HG03025 (cell line): Measurements from ENCODE around the gene LIN54.
"Not testable (repeated sequence)": the region's sequence is repeated elsewhere in the genome, so short reads cannot be mapped to it uniquely, and the experiment has no call there.

Experiments
- ATAC-seq: cut with Tn5 transposase; IDR thresholded peaks from one replicate; pipeline ENCODE4 v1.9.1; 2021; ENCODE audit warnings: mild to moderate bottlenecking, moderate library complexity; ENCODE audit not compliant: unreplicated experiment, low FRiP score

Gene LIN54

DNA sequence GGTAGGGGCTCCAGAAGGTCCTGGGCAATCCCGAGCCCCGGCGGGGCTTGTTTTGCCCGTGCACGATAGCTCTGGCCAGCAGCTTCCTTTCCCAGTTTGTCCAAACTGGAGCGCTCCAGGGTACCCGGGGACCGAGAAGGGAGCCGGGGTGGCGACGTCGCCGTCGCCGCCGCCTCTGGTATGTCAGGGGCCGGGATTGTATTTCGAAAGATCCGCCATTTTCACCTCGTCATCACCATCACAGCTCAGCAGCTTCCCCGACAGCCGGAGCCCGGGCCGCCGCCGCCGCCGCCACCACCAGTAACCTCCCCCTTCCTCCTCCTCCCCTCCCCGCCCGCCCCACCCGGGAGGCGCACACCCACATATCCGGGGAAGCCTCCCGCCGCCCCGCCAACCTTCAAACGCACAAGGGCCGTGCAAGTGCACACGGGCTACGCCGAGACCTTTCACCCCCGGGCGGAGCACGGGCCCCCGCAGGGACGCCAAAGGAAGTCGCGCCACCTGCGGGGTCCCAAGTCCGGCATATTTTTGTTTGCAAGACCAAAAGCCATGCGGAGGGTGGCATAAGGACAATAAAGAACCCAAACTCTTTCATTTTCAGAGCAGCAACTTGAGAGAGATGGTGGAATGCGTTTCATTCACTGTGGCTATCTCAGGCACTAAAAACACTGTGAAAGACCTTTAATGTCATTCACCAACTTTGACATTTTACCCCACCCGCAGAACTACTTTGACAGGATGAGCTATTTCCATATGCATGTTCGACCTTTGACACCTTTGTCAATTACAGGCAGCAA lies at the start of gene LIN54:
TSS of gene LIN54 (minus strand) at position 302 of the 797 bp plus-strand sequence. CDS start 25,979 bp downstream, outside the sequence.
- peak; percentile 37 for ATAC-seq

DNA sequence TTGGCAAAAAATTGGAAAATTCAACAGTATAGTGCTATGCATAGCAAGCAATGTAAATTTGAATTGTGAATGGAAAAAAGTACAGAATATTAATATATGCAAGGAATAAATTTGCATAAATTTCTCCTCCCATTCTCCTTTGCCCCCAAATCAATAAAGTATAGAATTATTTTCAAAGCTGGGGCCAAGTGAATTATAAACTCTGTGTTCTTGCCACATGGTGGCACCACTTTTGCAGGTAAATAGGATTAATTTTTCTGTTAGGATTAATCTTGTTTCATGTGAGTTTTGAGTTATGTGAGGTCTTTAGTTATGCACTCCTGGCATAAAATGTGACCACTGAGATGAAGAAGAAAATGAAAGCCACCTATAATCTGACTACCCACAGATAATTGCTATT lies 44.3 kb upstream of the LIN54 start:
- ATAC-seq, result no peak

- ATAC-seq, result not testable (repeated sequence)
Observed at GRCh38 chr4:83048781-83049180, 38.2 kb upstream of the LIN54 start.

DNA sequence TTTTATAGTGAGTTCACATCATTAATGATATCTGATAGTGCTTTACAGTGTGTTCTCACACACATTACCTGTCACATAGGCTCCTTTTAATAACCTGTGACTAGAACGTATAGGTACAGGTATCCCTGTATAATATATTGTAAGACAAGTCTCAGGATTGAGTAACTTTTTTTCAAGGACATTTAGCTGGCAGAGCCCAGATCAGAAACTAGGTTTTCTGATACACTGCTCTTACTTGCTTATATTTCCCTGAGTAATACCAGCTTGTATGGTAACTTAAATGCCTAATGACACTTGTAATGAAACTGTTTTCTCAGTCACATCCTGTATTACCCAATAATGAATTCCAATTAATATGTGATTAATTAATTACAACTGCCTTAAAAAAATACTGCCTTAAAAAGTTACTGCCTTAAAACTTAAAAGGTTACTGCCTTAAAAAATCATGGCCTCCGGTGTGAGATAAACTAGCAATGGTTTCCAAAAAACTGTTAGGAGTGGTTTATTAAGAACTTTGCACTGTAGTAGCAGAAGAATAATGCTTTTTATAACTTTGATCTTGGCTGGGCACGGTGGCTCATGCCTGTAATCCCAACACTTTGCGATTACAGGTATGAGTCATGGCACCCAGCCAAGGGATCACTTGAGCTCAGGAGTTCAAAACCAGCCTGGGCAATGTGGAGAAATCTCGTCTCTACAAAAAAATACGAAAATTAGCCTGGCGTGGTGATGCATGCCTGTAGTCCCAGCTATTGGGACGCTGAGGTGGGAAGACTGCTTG lies 36.3 kb upstream of the LIN54 start:
- ATAC-seq, result no peak

- no peak for ATAC-seq
Observed at GRCh38 chr4:83043801-83044407, 33.3 kb upstream of the LIN54 start.

GRCh38 chr4:83043157-83043556 lies 32.5 kb upstream of the LIN54 start:
- not testable (repeated sequence) for ATAC-seq

- no peak for ATAC-seq
Observed at GRCh38 chr4:83040269-83040668, 29.6 kb upstream of the LIN54 start.

DNA sequence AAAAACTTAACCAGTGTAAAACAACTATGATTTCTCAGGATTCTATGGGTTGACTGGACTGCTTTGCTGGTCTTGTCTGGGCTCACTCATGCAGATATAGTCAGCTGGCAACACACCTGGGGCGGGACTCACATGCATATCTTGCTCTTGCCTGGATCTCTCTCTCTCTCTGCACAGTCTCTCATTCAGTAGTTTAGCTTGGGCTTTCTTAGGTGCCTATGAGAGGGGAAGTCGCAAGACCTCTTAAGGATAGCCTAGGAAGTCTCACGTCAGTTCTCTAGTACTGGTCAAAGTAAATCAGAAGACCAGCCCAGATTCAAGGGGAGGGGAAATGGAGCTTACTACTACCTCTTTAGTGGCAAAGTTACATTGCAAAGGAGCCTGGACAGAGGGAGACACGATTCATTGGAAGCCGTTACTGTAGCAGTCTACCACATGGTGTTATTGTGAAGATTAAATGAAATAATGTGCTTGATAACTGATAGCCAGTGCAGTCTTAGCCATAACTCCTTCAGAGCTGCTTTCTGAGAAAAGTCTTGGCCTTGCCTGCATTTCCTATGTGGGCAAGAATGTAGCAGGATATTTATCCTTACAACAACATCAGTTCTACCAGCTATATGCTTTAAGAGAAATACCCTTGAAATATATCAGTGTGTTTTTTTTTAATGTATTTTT lies 26.5 kb upstream of the LIN54 start:
- no peak for ATAC-seq

DNA sequence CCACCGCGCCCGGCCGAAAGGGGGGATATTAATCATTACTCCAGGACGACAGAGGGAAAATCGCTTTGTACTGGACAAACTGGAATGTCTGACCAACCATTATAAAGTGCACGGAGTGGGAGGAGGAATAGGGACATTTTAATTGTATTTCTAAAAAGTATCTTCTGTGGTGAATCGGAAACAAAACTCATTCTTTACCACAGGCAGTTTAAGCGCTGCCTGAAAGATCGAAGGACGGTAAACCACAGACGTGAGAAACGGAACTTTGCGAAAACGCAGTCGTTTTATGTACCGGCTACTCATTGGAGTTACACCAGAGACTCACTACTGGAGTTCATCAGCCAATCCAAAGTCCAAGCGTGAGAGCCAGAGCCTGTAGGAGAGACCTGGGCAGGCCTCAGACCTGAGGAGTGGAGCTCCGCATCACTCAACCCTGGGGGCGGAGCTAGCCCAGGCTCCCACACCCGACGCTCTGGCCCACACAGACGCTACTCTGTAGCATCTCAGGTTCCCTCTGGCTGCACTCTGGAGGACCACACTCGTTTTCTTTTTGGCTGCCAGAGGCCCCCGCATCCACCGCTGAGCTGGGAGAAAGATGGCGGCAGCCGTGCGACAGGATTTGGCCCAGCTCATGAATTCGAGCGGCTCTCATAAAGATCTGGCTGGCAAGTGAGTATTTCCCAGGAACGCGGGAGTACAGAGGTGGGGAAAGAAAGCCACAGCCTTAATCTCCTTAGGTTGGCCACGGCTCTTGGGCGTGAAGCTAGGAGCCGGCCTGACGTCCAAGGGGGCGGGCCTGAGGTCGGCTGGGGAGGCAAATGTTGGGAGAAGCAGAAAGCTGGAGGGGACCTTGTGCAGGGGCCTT lies 24.2 kb upstream of the LIN54 start, which contains the start of gene COPS4:
TSS of gene COPS4 (plus strand) at position 554 of the 865 bp plus-strand sequence. CDS start at position 596, 42 bp downstream.
- peak; percentile 99 for ATAC-seq

- ATAC-seq, result no peak
Observed at GRCh38 chr4:83029688-83030087, 19.1 kb upstream of the LIN54 start.

- no peak for ATAC-seq
Observed at GRCh38 chr4:83028976-83029375, 18.4 kb upstream of the LIN54 start.

DNA sequence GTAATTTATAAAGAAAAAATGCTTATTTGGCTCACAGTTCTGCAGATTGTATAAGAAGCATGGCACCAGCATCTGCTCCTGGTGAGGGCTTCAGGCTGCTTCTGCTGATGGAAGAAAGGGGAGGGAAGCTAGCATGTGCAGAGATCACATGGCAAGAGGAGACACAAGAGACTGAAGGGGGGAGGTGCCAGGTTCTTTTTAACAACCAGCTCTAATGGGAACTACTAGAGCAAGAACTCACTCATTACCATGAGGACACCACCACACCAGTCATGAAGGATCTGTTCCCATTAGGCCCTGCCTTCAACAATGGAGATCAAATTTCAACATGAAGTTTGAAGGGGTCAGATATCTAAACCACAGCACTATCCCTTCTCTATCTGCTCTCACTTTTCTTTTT lies 14.9 kb upstream of the LIN54 start:
- no peak for ATAC-seq

DNA sequence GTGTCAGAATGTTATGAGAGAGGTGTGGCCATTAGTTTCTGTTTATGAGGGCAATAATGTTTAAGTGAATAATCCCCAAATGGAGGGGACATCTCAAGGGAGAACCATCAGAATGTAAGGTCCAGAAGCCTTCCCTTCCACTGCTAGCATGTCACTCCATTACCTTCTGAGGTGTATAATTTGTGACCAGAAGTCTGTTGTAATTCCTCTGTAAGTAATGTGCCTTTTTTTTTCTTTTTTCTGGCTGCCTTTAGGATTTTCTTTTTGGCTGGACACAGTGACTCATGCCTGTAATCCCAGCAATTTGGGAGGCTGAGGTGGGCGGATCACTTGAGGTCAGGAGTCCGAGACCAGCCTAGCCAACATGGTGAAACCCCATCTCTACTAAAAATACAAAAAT lies 13.6 kb upstream of the LIN54 start:
- ATAC-seq, result no peak

- not testable (repeated sequence) for ATAC-seq
Observed at GRCh38 chr4:83023599-83023998, 13.0 kb upstream of the LIN54 start.

DNA sequence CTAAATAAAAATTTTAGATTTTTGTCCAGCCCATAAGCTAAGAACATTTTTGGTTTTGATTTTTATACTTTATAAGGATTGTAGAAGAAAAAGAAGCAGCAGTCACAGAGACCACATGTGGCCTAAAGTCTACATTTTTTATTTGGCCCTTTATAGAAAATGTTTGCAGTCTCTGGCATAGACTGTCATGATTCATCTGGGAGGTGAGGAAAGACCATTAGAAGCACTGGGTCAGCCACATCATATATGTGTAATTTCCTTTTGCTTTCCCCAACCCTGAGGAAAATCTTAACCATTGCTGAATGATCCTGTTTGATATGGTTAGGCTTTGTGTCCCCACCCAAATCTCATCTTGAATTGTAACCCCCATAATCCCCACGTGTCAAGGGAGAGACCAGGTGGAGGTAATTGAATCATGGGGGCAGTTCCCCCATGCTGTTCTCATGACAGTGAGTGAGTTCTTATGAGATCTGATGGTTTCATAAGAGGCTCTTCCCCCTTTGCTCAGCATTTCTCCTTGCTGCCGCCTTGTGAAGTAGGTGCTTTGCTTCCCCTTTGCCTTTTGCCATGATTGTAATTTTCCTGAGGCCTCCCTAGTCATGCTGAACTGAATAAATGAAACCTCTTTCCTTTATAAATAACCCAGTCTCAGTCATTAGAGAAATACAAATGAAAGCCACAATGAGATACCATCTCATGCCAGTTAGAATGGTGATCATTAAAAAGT lies 12.3 kb upstream of the LIN54 start:
- no peak for ATAC-seq

DNA sequence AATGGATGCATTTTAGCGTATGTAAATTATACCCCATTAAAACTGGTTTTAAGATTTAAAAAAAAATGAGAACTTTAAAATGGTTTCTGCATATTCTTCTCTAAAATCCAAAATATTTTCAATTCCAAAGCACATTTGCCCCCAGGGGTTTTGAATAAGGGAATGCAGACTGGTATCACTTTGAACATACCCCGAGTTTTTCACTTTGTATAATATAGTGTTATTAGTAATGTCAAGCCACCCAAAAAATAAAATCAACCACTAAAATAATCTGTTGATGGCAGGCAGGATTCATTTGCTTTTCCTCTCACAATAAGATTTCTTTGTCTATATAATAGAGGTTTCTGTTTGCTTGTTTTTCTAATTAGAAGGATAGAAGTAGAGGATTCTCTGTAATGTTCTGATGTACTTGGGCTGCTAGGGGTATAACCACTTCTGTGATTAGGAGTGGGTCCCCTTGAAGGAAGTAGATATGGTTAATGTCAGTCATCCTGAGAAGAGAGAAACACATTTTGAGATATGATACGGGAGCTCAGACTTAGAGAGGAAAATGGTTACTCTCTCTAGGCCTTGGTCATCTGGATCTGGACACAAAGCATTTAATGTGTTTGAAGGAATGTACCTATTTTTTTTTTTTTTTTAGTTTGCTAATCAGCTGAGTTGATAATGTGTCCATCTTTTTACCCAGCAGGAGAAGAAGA lies 9.3 kb upstream of the LIN54 start:
- no peak for ATAC-seq

GRCh38 chr4:83013902-83014301 lies 3.3 kb upstream of the LIN54 start:
- ATAC-seq, result no peak

DNA sequence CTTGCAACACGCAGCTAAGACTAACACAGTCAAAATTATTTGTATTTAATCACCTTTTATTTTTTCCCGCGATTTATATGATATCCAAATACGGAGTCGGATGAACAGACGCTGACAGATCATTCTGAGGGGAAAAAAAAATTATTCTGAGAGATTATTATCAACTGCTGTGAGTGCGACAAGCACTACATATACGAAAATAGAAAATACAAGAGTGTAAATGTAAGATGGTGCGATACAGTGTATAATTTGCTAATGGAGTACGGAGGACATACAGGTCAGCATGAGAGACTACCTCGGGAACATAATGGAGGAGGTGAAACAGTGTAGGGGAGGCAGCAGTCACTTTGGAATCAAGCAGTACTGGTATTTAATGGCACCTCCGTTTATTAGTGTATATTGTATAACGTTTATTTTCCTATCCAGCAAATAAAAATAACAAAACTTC lies 2.8 kb upstream of the LIN54 start:
- ATAC-seq, result no peak
